Vagina (tissue), 2 donors: Measurements from ENCODE around the gene CCDC85B. TPM values are rescaled to one million over a fixed set of nuclear protein-coding genes. Genes with fewer than 3 reads are reported as not detected.

Experiments
- DNase-seq, 2 donors: peaks; one replicate each; pipeline ENCODE4 v3.0.0-alpha.2; 2017; ENCODE audit errors: extremely low spot score in 2 of 2
- H3K27ac ChIP-seq: fragments of 200-600 bp; sonication (generic); one replicate; pipeline ENCODE4 v1.5.1; 2019
- H3K27me3 ChIP-seq: fragments of 200-600 bp; sonication (generic); one replicate; pipeline ENCODE4 v1.5.1; 2019
- H3K36me3 ChIP-seq, 2 donors: fragments of 200-600 bp; sonication (generic); one replicate each; pipeline ENCODE4 v1.5.1; 2017 to 2019
- H3K4me1 ChIP-seq: fragments of 200-600 bp; sonication (generic); one replicate; pipeline ENCODE4 v1.5.1; 2019
- H3K4me3 ChIP-seq, 2 donors: fragments of 200-600 bp; sonication (generic); 1 replicate in 1 of 2; 2 replicates in 1 of 2; pipeline ENCODE4 v1.5.1; 2016 to 2019
- H3K9me3 ChIP-seq: fragments of 200-600 bp; sonication (generic); one replicate; pipeline ENCODE4 v1.5.1; 2019
- CTCF ChIP-seq, 3 experiments: fragments of 450-650 bp in 2 of 3; fragments of 200-600 bp in 1 of 3; sonication (generic) in 1 of 3; IDR thresholded peaks; one replicate each; pipeline ENCODE4 v1.5.1; 2017 to 2019; ENCODE audit warnings: antibody characterized with exemption in 3 of 3, mild to moderate bottlenecking in 2 of 3, moderate library complexity in 2 of 3
- POLR2A ChIP-seq, 2 donors: fragments of 450-650 bp; IDR thresholded peaks; one replicate each; pipeline ENCODE4 v1.6.1; 2017; ENCODE audit warnings: antibody characterized with exemption in 2 of 2, mild to moderate bottlenecking in 2 of 2, moderate library complexity in 2 of 2
- POLR2AphosphoS5 ChIP-seq, 2 donors: sonication (generic); formaldehyde crosslinking; IDR thresholded peaks; one replicate each; pipeline ENCODE4 v1.9.0; 2017; ENCODE audit warnings: antibody characterized with exemption in 2 of 2, mild to moderate bottlenecking in 2 of 2, low read depth in 1 of 2; ENCODE audit not compliant: insufficient read depth in 1 of 2
- intact Hi-C: fragments of 100-400 bp; cut with DNase I; formaldehyde crosslinking; loops from one replicate; pipeline ENCODE4 v1.15.1; 2023
- total RNA-seq: library from RNA; depleted of rRNA; stranded (reverse); fragments of >200 nt; gene quantifications from one replicate; pipeline ENCODE4 v1.2.3, GENCODE V29; 2016

CCDC85B gene
- total RNA-seq, 1 donor from 2014 or later: 76.4 TPM

DNA sequence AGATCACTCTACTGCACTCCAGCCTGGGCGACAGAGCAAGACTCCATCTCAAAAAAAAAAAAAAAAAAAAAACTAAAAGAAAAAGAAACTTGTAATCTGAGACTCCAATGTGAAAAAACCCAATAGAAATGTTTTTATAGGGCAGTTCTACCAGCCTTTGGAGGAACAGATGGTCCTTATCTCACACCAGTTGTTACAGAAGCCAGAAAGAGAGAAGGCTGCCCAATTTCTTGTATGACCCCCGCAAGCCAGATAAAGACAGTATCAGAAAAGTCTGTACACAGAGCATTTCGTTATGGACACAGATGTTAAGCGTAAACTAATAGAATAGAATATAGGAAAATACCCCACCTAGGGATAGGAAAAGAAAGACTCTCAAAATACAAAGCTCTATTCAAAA is 43.5 kb downstream of the CCDC85B start:
- Histone ChIP-seq H3K4me3 (no peak overlapping the region), H3K4me1 (no peaks in the 10 kb centered on the region), H3K36me3 (no peaks in the 10 kb centered on the region), H3K27ac (no peak overlapping the region), H3K9me3 (no peaks in the 10 kb centered on the region), H3K27me3 (no peaks in the 10 kb centered on the region)
- no peak for TF ChIP-seq POLR2AphosphoS5 (IDR thresholded peaks at IDR 0.05; ENCODE audit: insufficient read depth in 1 of 2, low read depth in 1 of 2)
- no peak for TF ChIP-seq CTCF (IDR thresholded peaks at IDR 0.05)
- no peak for TF ChIP-seq POLR2A (IDR thresholded peaks at IDR 0.05)
- no peak for DNase-seq
- intact Hi-C loops: no loop called here

DNA sequence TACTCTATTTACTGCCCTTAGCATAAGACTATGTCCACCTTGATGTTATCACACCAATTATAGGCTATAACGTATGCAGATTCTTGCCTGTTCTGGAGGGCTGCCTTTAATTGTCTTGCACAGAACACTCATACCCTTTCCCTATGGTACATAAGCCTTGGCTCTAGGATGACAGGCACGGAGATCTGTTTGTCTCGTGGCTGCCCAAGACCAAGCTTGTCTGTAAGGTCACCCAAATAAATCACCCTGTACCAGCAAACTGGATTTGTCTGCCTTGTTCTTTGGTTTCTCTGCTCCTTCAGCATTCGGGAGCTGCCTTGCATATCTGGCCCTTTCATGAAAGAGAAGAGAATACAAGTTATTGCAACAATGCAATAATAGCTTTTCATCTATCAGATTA is 47.3 kb downstream of the CCDC85B start:
- no peak overlapping the region for H3K27ac ChIP-seq
- no peaks in the 10 kb centered on the region for H3K36me3 ChIP-seq
- intact Hi-C loops: no loop called here
- no peaks in the 10 kb centered on the region for H3K27me3 ChIP-seq
- no peaks in the 10 kb centered on the region for H3K4me1 ChIP-seq
- TF ChIP-seq POLR2AphosphoS5 (IDR thresholded peaks at IDR 0.05; ENCODE audit: insufficient read depth in 1 of 2, low read depth in 1 of 2) (no peak), CTCF (IDR thresholded peaks at IDR 0.05) (no peak), POLR2A (IDR thresholded peaks at IDR 0.05) (no peak)
- no peak for DNase-seq
- no peak overlapping the region for H3K4me3 ChIP-seq
- H3K9me3 ChIP-seq: no peaks in the 10 kb centered on the region

Other genes with a start within 250 kb of the CCDC85B start
- 59.2 TPM for gene RELA, start 227.8 kb upstream of the CCDC85B start, total RNA-seq
- 58.9 TPM for gene KAT5, start 178.4 kb upstream of the CCDC85B start, total RNA-seq
- 66.8 TPM for gene RNASEH2C, start 169.9 kb upstream of the CCDC85B start, total RNA-seq
- gene AP5B1, start 109.7 kb upstream of the CCDC85B start, total RNA-seq: 16.5 TPM
- 17.4 TPM for gene OVOL1, start 103.6 kb upstream of the CCDC85B start, total RNA-seq
- gene SNX32, start 56.7 kb upstream of the CCDC85B start, total RNA-seq: 1.5 TPM
- gene CFL1, start 32.5 kb upstream of the CCDC85B start, total RNA-seq: 589 TPM
- 48.9 TPM for gene MUS81, start 30.2 kb upstream of the CCDC85B start, total RNA-seq
- 57.9 TPM for gene EFEMP2, start 17.9 kb upstream of the CCDC85B start, total RNA-seq
- 0.74 TPM for gene CTSW, start 10.8 kb upstream of the CCDC85B start, total RNA-seq
- gene FIBP, start 2.2 kb upstream of the CCDC85B start, total RNA-seq: 78.6 TPM
- 20.9 TPM for gene FOSL1, start 9.7 kb downstream of the CCDC85B start, total RNA-seq
- 21.1 TPM for gene C11orf68, start 28.4 kb downstream of the CCDC85B start, total RNA-seq
- 59.2 TPM for gene DRAP1, start 28.8 kb downstream of the CCDC85B start, total RNA-seq
- not detected for gene TSGA10IP, start 54.8 kb downstream of the CCDC85B start, total RNA-seq
- 26.0 TPM for gene SART1, start 71.1 kb downstream of the CCDC85B start, total RNA-seq
- gene EIF1AD, start 111.5 kb downstream of the CCDC85B start, total RNA-seq: 50.6 TPM
- gene BANF1, start 111.8 kb downstream of the CCDC85B start, total RNA-seq: 54.5 TPM
- 5.6 TPM for gene CST6, start 121.3 kb downstream of the CCDC85B start, total RNA-seq
- gene CATSPER1, start 135.8 kb downstream of the CCDC85B start, total RNA-seq: not detected
- gene GAL3ST3, start 158.5 kb downstream of the CCDC85B start, total RNA-seq: not detected
- gene SF3B2, start 161.7 kb downstream of the CCDC85B start, total RNA-seq: 107 TPM
- gene PACS1, start 179.6 kb downstream of the CCDC85B start, total RNA-seq: 66.0 TPM